ENCODE data around the gene PMF1.
"Not testable (repeated sequence)": the region's sequence is repeated elsewhere in the genome, so short reads cannot be mapped to it uniquely, and the experiment has no call there.

The PMF1 gene

GRCh38 chr1:156198831-156199349 lies 13.9 kb upstream of the PMF1 start:
- DNase-seq, result no peak

DNA sequence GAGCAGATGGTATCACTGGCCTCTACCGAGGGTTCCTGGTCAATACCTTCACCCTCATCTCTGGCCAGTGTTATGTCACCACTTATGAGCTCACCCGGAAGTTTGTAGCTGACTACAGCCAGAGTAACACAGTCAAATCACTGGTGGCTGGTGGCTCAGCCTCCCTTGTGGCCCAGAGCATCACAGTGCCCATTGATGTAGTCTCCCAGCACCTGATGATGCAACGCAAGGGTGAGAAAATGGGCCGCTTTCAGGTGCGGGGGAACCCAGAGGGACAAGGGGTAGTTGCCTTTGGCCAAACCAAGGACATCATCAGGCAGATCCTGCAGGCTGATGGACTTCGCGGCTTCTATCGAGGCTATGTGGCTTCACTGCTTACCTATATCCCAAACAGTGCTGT lies 12.8 kb upstream of the PMF1 start:
- DNase-seq, result no peak

GRCh38 chr1:156203331-156203730 lies 9.5 kb upstream of the PMF1 start:
- no peak for DNase-seq

DNA sequence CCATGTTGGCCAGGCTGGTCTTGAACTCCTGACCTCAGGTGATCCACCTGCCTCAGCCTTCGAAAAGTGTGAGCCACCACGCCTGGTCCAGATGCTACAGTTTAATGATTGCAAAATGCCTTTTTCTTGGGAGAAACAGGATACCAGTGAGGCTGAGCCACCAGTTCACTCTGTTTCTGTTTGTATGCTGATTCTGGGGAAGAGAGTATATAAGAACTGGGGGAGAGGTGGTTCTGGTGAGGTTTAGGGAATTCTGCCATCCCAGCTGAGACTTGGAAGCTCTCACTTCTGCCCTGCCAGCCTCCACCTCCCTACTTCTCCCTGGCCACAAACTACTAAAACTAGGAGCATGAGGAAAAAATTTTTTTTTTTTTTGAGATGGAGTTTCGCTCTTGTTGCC lies 8.1 kb upstream of the PMF1 start:
- no peak for DNase-seq

DNA sequence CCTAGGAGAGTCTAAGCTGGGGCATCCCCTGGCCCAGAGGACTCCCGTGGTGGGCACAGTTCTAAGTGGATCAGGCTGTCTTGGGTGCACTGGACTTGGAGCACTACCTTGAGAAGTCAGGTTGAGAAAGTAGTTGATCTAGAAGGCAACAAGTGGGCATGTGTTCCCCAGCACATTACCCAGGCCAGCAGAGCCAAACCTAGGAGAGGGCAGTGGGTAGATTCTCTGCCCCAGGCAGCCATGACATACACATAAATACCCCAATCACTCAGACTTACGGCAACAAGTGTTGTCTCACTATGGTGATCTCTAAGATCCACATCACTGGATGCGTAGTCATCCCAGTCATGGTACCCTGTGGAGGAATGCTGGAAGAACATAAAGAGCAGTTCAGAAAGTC lies 1.6 kb upstream of the PMF1 start:
- DNase-seq, result no peak

GRCh38 chr1:156212130-156212529 lies 677 bp upstream of the PMF1 start:
- no peak for DNase-seq

DNA sequence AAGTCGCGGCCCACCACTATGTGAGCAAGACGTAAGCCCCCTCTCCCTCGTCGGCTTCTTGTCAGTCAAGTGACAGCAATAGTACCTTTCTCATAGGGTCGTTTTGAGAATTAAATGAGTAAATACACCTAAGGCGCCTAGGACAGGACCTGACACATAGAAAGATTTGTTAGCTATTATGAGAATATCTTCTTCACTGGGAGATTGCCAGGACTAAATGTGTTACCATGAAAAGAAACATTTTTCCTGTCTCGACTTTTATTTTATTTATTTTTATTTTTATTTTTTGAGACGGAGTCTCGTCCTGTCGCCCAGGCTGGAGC lies 798 bp downstream of the PMF1 start:
- no peak for DNase-seq

- DNase-seq, result no peak
Measured at GRCh38 chr1:156214024-156214748, 1.4 kb downstream of the PMF1 start.

GRCh38 chr1:156216361-156217086 lies 3.7 kb downstream of the PMF1 start:
- DNase-seq, result not testable (repeated sequence)

GRCh38 chr1:156217871-156218270 lies 5.1 kb downstream of the PMF1 start:
- DNase-seq, result no peak

GRCh38 chr1:156220226-156220625 lies 7.4 kb downstream of the PMF1 start:
- DNase-seq, result no peak

DNA sequence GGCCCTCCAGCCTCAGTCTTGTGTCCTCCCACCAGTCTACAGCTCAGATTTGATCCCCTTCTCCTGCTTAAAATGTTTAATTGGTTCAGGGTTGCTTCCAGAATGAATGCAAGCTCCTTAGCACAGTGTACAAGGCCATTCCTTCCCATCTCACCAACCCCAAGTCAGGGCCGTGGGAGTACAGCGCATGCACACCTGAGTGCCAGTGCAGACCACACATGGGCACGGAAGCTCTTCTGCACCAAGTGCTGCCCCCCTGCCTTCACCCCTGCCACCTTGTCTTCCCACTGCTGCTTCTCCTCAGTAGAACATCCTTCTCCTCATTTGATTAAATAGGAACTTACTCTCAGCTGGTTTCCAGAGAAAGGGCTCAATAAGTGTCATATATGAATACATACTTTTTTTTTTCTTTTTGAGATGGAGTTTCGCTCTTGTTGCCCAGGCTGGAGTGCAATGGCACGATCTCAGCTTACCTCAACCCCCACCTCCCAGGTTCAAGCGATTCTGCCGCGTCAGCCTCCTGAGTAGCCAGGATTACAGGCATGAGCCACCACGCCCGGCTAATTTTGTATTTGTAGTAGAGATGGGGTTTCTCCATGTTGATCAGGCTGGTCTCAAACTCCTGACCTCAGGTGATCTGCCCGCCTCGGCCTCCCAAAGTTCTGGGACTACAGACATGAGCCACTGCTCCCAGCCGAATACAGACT lies 9.3 kb downstream of the PMF1 start:
- no peak for DNase-seq

- DNase-seq, result no peak
Measured at GRCh38 chr1:156225677-156226014, 12.8 kb downstream of the PMF1 start.

DNA sequence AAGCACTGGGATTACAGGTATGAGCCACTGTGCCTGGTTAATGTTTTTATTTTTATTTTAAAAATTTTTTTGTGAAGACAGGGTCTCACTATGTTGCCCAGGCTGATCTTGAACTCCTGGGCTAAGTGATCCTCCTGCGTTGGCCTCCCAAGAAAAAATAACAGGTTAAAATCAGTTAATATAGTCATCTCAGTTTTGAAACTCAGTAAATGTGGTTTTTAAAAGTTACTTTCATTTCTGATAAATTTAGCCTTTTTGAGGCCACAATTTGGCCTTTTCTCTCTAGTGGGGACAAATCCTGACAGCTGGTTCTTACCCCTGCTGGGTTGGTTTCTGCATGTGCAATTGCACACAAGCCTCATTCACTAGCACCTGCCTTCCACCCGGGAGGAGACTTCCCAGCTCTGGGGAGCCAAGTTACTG lies 13.3 kb downstream of the PMF1 start:
- no peak for DNase-seq

GRCh38 chr1:156226782-156227181 lies 14.0 kb downstream of the PMF1 start:
- no peak for DNase-seq

DNA sequence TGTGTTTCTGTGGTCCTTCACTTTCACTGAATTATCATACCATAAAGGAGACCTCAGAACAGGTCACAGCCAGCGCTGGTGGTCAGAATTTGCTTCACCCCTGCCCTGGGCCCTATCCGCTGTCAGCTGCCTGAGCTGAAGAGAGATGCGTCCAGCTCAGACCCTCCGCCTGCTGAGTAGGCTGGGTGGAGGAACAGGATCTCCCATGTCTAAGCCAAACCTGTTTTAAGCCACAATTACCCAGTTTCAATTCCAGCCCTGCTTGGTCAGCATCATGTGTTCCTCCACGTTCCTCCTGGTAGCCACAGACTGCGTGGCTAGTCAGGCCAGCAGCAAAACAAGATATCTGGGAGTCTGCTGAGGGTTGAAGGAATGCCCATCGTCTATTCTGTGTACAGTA lies 15.7 kb downstream of the PMF1 start:
- no peak for DNase-seq

GRCh38 chr1:156229809-156230472 lies 17.1 kb downstream of the PMF1 start:
- no peak for DNase-seq

GRCh38 chr1:156230473-156230837 lies 17.6 kb downstream of the PMF1 start:
- DNase-seq, result no peak

DNA sequence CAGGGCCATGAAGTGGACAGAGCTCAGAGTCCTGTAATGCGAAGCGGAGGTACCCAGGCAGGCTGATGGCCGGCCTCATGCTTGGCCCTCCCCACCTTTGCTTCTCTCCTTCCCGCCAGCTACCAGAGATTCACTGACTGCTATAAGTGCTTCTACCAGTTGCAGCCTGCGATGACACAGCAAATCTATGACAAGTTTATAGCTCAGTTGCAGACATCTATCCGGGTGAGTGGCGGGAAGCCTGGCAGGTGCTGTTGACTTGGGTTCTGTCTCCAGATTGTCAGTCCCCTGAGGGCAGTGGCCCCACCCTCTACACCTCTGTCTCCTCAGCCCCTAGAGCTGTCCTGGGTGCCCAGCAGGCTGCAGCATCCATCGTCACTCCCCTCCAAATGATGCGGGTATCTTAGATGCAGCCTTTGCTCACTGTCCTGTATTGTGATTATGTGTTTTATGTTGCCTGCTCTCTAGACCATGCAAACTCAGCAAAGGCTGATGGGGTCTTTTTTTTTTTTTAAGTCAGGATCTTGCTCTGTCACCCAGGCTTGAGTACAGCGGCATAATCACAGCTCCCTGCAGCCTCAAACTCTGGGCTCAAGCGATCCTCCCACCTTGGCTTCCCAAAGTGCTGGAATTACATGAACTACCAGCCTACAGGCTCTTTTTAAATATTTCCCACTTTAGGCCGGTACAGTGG lies 19.5 kb downstream of the PMF1 start:
- DNase-seq, result peak in 1 of 2 experiments; percentile 34

DNA sequence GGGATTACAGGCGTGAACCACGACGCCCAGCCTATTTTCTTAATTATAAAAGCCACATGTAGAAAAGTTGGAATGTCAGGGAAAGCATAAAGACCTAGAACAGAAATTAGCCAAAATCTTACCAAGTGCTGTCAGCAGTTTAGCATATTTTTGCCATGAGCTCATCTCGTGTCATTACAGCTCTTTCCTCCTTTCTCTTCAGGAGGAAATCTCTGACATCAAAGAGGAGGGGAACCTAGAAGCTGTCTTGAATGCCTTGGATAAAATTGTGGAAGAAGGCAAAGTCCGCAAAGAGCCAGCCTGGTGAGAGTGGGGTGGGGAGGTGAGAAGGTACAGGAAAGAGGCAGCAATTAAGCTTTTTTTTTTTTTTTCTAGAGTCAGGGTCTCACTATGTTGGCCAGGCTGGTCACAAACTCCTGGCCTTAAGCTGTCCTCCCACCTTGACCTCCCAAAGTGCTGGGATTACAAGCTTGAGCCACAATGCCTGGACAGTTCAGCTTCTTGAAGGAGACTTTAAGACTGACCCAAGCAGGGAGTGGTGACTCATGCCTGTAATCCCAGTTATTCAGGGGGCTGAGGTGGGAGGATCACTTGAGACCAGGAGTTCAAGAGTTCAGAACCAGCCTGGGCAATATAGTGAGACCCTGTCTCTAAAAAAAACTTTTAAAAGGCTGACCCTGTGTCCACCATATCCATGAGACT lies 20.8 kb downstream of the PMF1 start:
- DNase-seq, result no peak

- no peak for DNase-seq
Measured at GRCh38 chr1:156236164-156236563, 23.4 kb downstream of the PMF1 start.

DNA sequence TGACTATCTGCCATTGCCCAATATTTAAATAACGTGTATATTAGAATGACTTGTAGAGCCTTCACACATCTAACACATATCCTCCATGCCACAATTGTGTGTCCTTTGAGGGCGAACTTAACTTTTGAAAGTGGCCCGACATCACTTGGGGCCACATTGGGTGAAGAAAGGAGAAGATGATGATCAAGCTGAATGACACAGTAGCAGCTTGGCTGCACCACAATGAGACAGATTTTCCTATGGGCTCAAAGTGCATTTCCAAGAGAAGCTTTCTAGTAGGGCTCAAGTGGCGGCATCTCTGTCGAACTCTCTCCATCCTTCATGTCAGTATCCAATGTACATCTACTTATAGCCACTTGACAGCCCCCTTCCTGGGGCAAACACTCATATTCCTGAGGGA lies 25.4 kb downstream of the PMF1 start:
- no peak for DNase-seq

All from NCI-H526 (cell line).